ENCODE measurements around the gene ZNF410. TPM values are rescaled to one million over a fixed set of nuclear protein-coding genes. Genes with fewer than 3 reads are reported as not detected.

Gene ZNF410
- total and polyA plus RNA-seq, 2 experiments from 2014 or later, result 42.1 to 70.4 TPM

DNA sequence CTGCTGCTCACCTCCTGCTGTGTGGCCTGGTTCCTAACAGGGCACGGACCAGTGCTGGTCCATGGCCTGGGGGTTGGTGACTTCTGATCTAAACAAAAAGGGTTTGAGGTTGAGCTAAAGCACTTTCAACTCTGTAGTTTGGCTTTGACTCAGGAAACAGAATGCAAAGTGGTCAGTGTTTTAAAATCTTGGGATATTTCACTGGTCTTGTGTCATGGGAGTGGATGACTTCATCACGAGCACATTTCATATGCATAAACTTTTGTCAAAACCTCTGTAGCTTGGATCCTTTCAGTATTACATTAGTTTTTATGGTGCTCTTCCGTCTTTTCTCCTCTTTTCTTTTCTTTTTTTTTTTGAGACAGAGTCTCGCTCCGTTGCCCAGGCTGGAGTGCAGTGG is 37.7 kb downstream of the ZNF410 start:
- no peak for DNase-seq (ENCODE audit: low spot score)
- Histone ChIP-seq H2AFZ (no peak overlapping the region), H3K4me3 (no peak overlapping the region), H4K20me1 (ENCODE audit: insufficient read depth, poor library complexity, severe bottlenecking) (no peaks in the 10 kb centered on the region), H3K36me3 (replicated peaks; ENCODE audit: insufficient read depth, low read depth) (peaks cover 9% of the 10 kb centered on the region), H3K9me3 (ENCODE audit: low read depth) (no peaks in the 10 kb centered on the region), H3K9me2 (replicated peaks; ENCODE audit: insufficient read depth) (no peaks in the 10 kb centered on the region), H3K4me1 (ENCODE audit: insufficient read depth) (no peaks in the 10 kb centered on the region), H3K4me2 (no peak overlapping the region), H3K79me2 (peaks cover 8% of the 10 kb centered on the region), H3K27me3 (no peaks in the 10 kb centered on the region), H3K27ac (no peak overlapping the region)
- TF ChIP-seq EZH2 (IDR thresholded peaks at IDR 0.05; ENCODE audit: borderline replicate concordance), result no peak
- TF ChIP-seq, protein P1, sequence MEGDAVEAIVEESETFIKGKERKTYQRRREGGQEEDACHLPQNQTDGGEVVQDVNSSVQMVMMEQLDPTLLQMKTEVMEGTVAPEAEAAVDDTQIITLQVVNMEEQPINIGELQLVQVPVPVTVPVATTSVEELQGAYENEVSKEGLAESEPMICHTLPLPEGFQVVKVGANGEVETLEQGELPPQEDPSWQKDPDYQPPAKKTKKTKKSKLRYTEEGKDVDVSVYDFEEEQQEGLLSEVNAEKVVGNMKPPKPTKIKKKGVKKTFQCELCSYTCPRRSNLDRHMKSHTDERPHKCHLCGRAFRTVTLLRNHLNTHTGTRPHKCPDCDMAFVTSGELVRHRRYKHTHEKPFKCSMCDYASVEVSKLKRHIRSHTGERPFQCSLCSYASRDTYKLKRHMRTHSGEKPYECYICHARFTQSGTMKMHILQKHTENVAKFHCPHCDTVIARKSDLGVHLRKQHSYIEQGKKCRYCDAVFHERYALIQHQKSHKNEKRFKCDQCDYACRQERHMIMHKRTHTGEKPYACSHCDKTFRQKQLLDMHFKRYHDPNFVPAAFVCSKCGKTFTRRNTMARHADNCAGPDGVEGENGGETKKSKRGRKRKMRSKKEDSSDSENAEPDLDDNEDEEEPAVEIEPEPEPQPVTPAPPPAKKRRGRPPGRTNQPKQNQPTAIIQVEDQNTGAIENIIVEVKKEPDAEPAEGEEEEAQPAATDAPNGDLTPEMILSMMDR (IDR thresholded peaks at IDR 0.05; ENCODE audit: poor library complexity), result no peak
- no peak for TF ChIP-seq EZH2phosphoT487 (IDR thresholded peaks at IDR 0.05; ENCODE audit: low read depth, severe bottlenecking, unreplicated experiment)
- 97% methylated on average over 3 of the region's 5 CpGs for WGBS (ENCODE audit: low lambda C conversion rate, missing lambda C conversion rate)

DNA sequence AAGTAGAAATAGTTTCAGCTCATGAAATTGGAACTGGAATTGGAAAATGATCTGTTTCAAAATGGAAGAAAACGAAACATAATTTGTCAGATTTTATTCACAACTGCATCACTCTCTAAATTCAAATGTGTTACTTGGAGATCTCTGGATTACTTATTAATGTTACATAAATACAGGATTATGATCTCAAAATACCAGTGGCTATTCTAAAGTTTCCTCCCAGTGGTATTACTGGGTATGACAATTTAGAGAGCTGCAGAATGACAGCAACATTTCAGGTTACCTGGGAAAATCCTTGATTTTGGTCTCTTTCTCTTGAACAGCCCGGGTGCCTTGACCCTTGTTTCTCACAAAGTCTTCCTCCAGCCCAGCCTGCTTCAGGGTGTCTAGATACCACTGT is 49.0 kb downstream of the ZNF410 start:
- H3K27ac ChIP-seq, result no peak overlapping the region
- TF ChIP-seq EZH2phosphoT487 (IDR thresholded peaks at IDR 0.05; ENCODE audit: low read depth, severe bottlenecking, unreplicated experiment), result no peak
- TF ChIP-seq EZH2 (IDR thresholded peaks at IDR 0.05; ENCODE audit: borderline replicate concordance), result no peak
- TF ChIP-seq, protein P1 (IDR thresholded peaks at IDR 0.05; ENCODE audit: poor library complexity), result no peak
- H3K9me3 ChIP-seq (ENCODE audit: low read depth), result no peaks in the 10 kb centered on the region
- H3K4me1 ChIP-seq (ENCODE audit: insufficient read depth), result no peaks in the 10 kb centered on the region
- no peaks in the 10 kb centered on the region for H3K9me2 ChIP-seq (replicated peaks; ENCODE audit: insufficient read depth)
- no peak overlapping the region for H3K4me3 ChIP-seq
- no peaks in the 10 kb centered on the region for H3K79me2 ChIP-seq
- no peaks in the 10 kb centered on the region for H4K20me1 ChIP-seq (ENCODE audit: insufficient read depth, poor library complexity, severe bottlenecking)
- H3K36me3 ChIP-seq (replicated peaks; ENCODE audit: insufficient read depth, low read depth), result no peaks in the 10 kb centered on the region
- no peaks in the 10 kb centered on the region for H3K27me3 ChIP-seq
- H3K4me2 ChIP-seq, result no peak overlapping the region
- H2AFZ ChIP-seq, result no peak overlapping the region
- no peak for DNase-seq (ENCODE audit: low spot score)
- WGBS (ENCODE audit: low lambda C conversion rate, missing lambda C conversion rate), result 95% methylated on average over 2 of the region's 2 CpGs

DNA sequence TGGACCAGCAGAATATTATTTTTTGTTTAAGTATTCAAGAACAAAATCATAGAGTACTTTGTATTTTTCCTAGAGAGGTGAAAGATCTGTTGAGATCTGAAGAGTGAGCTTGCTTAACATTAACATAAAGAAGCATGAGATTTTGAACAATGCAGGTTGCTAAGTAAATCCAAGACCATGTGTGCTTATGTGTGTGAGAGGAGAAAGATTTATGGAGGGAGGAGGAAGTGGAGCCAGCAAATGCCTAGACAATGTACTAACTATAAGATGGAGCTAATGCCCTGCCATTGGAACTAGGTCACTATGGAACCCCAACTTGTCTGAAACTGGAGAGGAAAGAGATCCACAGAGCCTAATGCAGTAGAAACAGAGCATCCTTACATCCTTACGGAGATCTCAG is 49.9 kb downstream of the ZNF410 start:
- no peaks in the 10 kb centered on the region for H3K4me1 ChIP-seq (ENCODE audit: insufficient read depth)
- DNase-seq (ENCODE audit: low spot score), result no peak
- H4K20me1 ChIP-seq (ENCODE audit: insufficient read depth, poor library complexity, severe bottlenecking), result no peaks in the 10 kb centered on the region
- H3K36me3 ChIP-seq (replicated peaks; ENCODE audit: insufficient read depth, low read depth), result no peaks in the 10 kb centered on the region
- TF ChIP-seq EZH2 (IDR thresholded peaks at IDR 0.05; ENCODE audit: borderline replicate concordance) (no peak), EZH2phosphoT487 (IDR thresholded peaks at IDR 0.05; ENCODE audit: low read depth, severe bottlenecking, unreplicated experiment) (no peak)
- TF ChIP-seq, protein P1 (IDR thresholded peaks at IDR 0.05; ENCODE audit: poor library complexity), result no peak
- H3K27me3 ChIP-seq, result no peaks in the 10 kb centered on the region
- 95% methylated on average over 1 of the region's 1 CpG for WGBS (ENCODE audit: low lambda C conversion rate, missing lambda C conversion rate)
- no peak overlapping the region for H3K4me3 ChIP-seq
- H2AFZ ChIP-seq, result no peak overlapping the region
- no peak overlapping the region for H3K27ac ChIP-seq
- no peaks in the 10 kb centered on the region for H3K9me3 ChIP-seq (ENCODE audit: low read depth)
- H3K9me2 ChIP-seq (replicated peaks; ENCODE audit: insufficient read depth), result no peaks in the 10 kb centered on the region
- no peak overlapping the region for H3K4me2 ChIP-seq
- no peaks in the 10 kb centered on the region for H3K79me2 ChIP-seq

DNA sequence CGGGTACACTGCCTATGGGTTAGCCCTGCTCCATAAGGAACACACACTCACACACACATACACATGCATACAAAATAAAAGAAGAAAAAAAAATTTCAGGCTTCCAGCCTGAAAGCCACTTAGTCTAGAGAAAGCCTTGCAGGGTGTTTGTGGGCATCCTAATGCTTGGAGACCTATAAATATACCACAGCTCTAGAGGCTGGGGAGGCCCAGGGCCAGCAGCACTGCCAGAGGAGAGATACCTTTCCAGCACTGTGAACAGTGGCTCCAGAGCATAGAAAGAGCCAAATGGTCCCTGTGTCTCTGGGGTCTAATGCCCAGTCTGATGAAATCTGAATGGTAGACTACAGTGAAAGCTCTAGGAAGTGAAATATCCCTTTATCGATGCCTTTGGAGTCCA is 50.4 kb downstream of the ZNF410 start:
- H3K9me2 ChIP-seq (replicated peaks; ENCODE audit: insufficient read depth), result no peaks in the 10 kb centered on the region
- H3K4me1 ChIP-seq (ENCODE audit: insufficient read depth), result no peaks in the 10 kb centered on the region
- peaks cover under 1% of the 10 kb centered on the region for H3K27me3 ChIP-seq
- H3K9me3 ChIP-seq (ENCODE audit: low read depth), result no peaks in the 10 kb centered on the region
- H4K20me1 ChIP-seq (ENCODE audit: insufficient read depth, poor library complexity, severe bottlenecking), result no peaks in the 10 kb centered on the region
- DNase-seq (ENCODE audit: low spot score), result no peak
- no peak overlapping the region for H2AFZ ChIP-seq
- H3K27ac ChIP-seq, result no peak overlapping the region
- 92% methylated on average over 2 of the region's 2 CpGs for WGBS (ENCODE audit: low lambda C conversion rate, missing lambda C conversion rate)
- no peak overlapping the region for H3K4me3 ChIP-seq
- H3K4me2 ChIP-seq, result no peak overlapping the region
- TF ChIP-seq EZH2 (IDR thresholded peaks at IDR 0.05; ENCODE audit: borderline replicate concordance), result no peak
- TF ChIP-seq, protein P1 (IDR thresholded peaks at IDR 0.05; ENCODE audit: poor library complexity), result no peak
- no peak for TF ChIP-seq EZH2phosphoT487 (IDR thresholded peaks at IDR 0.05; ENCODE audit: low read depth, severe bottlenecking, unreplicated experiment)
- no peaks in the 10 kb centered on the region for H3K79me2 ChIP-seq
- H3K36me3 ChIP-seq (replicated peaks; ENCODE audit: insufficient read depth, low read depth), result no peaks in the 10 kb centered on the region

Data from hepatocyte (in vitro differentiated cells).